ENCODE measurements around the gene IL1F10.

The IL1F10 gene

GRCh38 chr2:113058411-113058994 is 9.3 kb upstream of the IL1F10 start:
- no peak for TF ChIP-seq CTCF (IDR thresholded peaks at IDR 0.05; ENCODE audit: low read depth, low read length)
- no peak for DNase-seq (ENCODE audit: extremely low read depth, low read depth)

- TF ChIP-seq CTCF (IDR thresholded peaks at IDR 0.05; ENCODE audit: low read depth, low read length), result no peak
- no peak for DNase-seq (ENCODE audit: extremely low read depth, low read depth)
Observed at GRCh38 chr2:113058998-113059960, 8.5 kb upstream of the IL1F10 start, which contains the start of gene IL36RN. IL36RN (plus strand) TSS chr2:113059198; CDS start chr2:113059439, 241 bp downstream.

GRCh38 chr2:113060396-113060795 is 7.4 kb upstream of the IL1F10 start:
- DNase-seq (ENCODE audit: extremely low read depth, low read depth), result no peak
- TF ChIP-seq CTCF (IDR thresholded peaks at IDR 0.05; ENCODE audit: low read depth, low read length), result no peak

- no peak for TF ChIP-seq CTCF (IDR thresholded peaks at IDR 0.05; ENCODE audit: low read depth, low read length)
- DNase-seq (ENCODE audit: extremely low read depth, low read depth), result no peak
Observed at GRCh38 chr2:113060796-113061195, 7.0 kb upstream of the IL1F10 start.

GRCh38 chr2:113061241-113061640 is 6.5 kb upstream of the IL1F10 start:
- DNase-seq (ENCODE audit: extremely low read depth, low read depth), result no peak
- no peak for TF ChIP-seq CTCF (IDR thresholded peaks at IDR 0.05; ENCODE audit: low read depth, low read length)

- TF ChIP-seq CTCF (IDR thresholded peaks at IDR 0.05; ENCODE audit: low read depth, low read length), result no peak
- DNase-seq (ENCODE audit: extremely low read depth, low read depth), result no peak
Observed at GRCh38 chr2:113061896-113062770, 5.6 kb upstream of the IL1F10 start.

All from AG09319 (cell line).